DND-41 (cell line): ENCODE measurements around the gene SYNCRIP.

Experiments used
- EZH2 ChIP-seq: IDR thresholded peaks from 3 replicates; pipeline ENCODE4 v1.6.1; 2012; ENCODE audit warnings: borderline replicate concordance, low read depth, mild to moderate bottlenecking, moderate library complexity, low read length, inconsistent platforms; ENCODE audit not compliant: severe bottlenecking
- TF ChIP-seq, protein P1 (sequence below): IDR thresholded peaks from 2 replicates; pipeline ENCODE4 v1.5.1; 2012; ENCODE audit warnings: borderline replicate concordance, low read length, moderate library complexity, mild to moderate bottlenecking; ENCODE audit not compliant: poor library complexity, severe bottlenecking; ENCODE audit errors: extremely low read depth

DNA sequence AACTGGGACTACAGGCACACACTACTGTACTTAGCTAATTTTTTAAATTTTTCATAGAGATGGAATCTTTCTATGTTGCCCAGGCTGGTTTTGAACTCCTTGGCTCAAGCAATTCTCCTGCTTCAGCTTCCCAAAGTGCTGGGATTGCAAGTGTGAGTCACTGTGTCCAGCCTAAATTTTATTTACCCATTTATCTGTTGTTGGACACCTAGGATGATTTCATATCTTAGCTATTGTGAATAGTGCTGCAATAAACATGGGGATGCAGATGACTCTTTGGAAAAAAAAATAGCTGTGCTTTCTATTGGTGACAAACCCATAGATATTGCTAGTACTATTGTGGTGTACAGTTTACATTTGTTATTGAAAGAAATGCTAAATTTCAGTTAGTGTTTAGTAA lies 19.6 kb upstream of the SYNCRIP start:
- TF ChIP-seq, protein P1, sequence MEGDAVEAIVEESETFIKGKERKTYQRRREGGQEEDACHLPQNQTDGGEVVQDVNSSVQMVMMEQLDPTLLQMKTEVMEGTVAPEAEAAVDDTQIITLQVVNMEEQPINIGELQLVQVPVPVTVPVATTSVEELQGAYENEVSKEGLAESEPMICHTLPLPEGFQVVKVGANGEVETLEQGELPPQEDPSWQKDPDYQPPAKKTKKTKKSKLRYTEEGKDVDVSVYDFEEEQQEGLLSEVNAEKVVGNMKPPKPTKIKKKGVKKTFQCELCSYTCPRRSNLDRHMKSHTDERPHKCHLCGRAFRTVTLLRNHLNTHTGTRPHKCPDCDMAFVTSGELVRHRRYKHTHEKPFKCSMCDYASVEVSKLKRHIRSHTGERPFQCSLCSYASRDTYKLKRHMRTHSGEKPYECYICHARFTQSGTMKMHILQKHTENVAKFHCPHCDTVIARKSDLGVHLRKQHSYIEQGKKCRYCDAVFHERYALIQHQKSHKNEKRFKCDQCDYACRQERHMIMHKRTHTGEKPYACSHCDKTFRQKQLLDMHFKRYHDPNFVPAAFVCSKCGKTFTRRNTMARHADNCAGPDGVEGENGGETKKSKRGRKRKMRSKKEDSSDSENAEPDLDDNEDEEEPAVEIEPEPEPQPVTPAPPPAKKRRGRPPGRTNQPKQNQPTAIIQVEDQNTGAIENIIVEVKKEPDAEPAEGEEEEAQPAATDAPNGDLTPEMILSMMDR: no peak
- TF ChIP-seq EZH2: no peak
